ENCODE data around the gene SELENOM. TPM values are rescaled to one million over a fixed set of nuclear protein-coding genes. Genes with fewer than 3 reads are reported as not detected.
A peak's percentile ranks its signal among the peaks of the same experiment; 100 is the strongest.

The SELENOM gene
- total RNA-seq, result 18.9 and 56.3 TPM in 2 replicates

GRCh38 chr22:31107178-31107893, at the start of gene SELENOM:
Gene SELENOM, minus strand, starts transcription at chr22:31107568. Its CDS starts 63 bp downstream, at chr22:31107505.
- DNase-seq (ENCODE audit: low read depth), result peak; percentile 64
- peak; percentile 96 for TF ChIP-seq CTCF (conservative IDR thresholded peaks at IDR 0.05; ENCODE audit: low read depth, low read length)

GRCh38 chr22:31155422-31155821, 48.1 kb upstream of the SELENOM start:
- no peak overlapping the region for H3K4me3 ChIP-seq (ENCODE audit: low read depth, low read length)
- no peak for TF ChIP-seq CTCF (conservative IDR thresholded peaks at IDR 0.05; ENCODE audit: low read depth, low read length)
- no peak for DNase-seq (ENCODE audit: low read depth)

More at GRCh38 chr22:31107178-31107893, at the start of gene SELENOM:
- peak within 1 kb of the TSS; percentile 71 for H3K4me3 ChIP-seq (ENCODE audit: low read depth, low read length)

- DNase-seq (ENCODE audit: low read depth), result no peak
- TF ChIP-seq CTCF (conservative IDR thresholded peaks at IDR 0.05; ENCODE audit: low read depth, low read length), result no peak
These were observed 47.6 kb upstream of the SELENOM start for GRCh38 chr22:31154975-31155374.

GRCh38 chr22:31153357-31153756, 46.0 kb upstream of the SELENOM start:
- DNase-seq (ENCODE audit: low read depth), result no peak
- TF ChIP-seq CTCF (conservative IDR thresholded peaks at IDR 0.05; ENCODE audit: low read depth, low read length), result no peak
- H3K4me3 ChIP-seq (ENCODE audit: low read depth, low read length), result no peak overlapping the region

More at GRCh38 chr22:31154975-31155374, 47.6 kb upstream of the SELENOM start:
- no peak overlapping the region for H3K4me3 ChIP-seq (ENCODE audit: low read depth, low read length)

- TF ChIP-seq CTCF (conservative IDR thresholded peaks at IDR 0.05; ENCODE audit: low read depth, low read length), result no peak
- H3K4me3 ChIP-seq (ENCODE audit: low read depth, low read length), result no peak overlapping the region
- no peak for DNase-seq (ENCODE audit: low read depth)
These were observed 44.5 kb upstream of the SELENOM start for GRCh38 chr22:31151872-31152271.

- H3K4me3 ChIP-seq (ENCODE audit: low read depth, low read length), result no peak overlapping the region
- peak; percentile 49 for TF ChIP-seq CTCF (conservative IDR thresholded peaks at IDR 0.05; ENCODE audit: low read depth, low read length)
- no peak for DNase-seq (ENCODE audit: low read depth)
These were observed 43.2 kb upstream of the SELENOM start for GRCh38 chr22:31150615-31151014.
